ENCODE results near the gene NUP93.

- TF ChIP-seq CTCF (IDR thresholded peaks at IDR 0.05), result no peak
- no peak for TF ChIP-seq POLR2A (IDR thresholded peaks at IDR 0.05)
Measured at GRCh38 chr16:56856876-56857447, 127.0 kb downstream of the NUP93 start.
